ENCODE results near the gene CYP46A1.

- TF ChIP-seq EZH2 (IDR thresholded peaks at IDR 0.05; ENCODE audit: insufficient read depth, poor library complexity, severe bottlenecking) (no peak), EZH2phosphoT487 (IDR thresholded peaks at IDR 0.05; ENCODE audit: insufficient read depth, low read depth) (no peak)
These were observed 35.9 kb upstream of the CYP46A1 start for GRCh38 chr14:99648027-99648784.

All from GM23248 (cell line).